GM21737 (cell line): ENCODE results near the gene RPS19.
A peak's percentile ranks its signal among the peaks of the same experiment; 100 is the strongest.
"Not testable (repeated sequence)": the region's sequence is repeated elsewhere in the genome, so short reads cannot be mapped to it uniquely, and the experiment has no call there.

Experiments used
- ATAC-seq: cut with Tn5 transposase; IDR thresholded peaks from one replicate; pipeline ENCODE4 v1.9.1; 2021; ENCODE audit warnings: mild to moderate bottlenecking, moderate library complexity; ENCODE audit not compliant: unreplicated experiment

RPS19 gene

DNA sequence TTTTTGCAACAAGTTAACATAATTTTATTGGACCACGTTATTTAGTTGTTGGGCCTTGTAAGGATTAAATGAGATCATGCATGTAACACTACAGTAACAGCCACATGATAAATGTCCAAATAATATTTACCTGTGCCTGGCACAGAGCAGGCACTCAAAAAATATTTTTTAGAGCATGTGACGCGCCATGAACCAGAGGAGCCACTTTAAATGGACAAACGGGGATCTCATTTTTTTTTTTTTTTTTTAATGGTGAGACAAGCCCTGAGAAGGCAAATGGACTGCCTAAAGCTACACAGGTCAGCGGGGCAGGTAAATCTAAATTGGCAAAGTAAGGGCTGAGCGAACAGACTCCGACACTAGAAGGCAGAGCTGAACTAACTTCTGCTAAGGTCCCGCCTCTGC lies 840 bp upstream of the RPS19 start:
- ATAC-seq: no peak

DNA sequence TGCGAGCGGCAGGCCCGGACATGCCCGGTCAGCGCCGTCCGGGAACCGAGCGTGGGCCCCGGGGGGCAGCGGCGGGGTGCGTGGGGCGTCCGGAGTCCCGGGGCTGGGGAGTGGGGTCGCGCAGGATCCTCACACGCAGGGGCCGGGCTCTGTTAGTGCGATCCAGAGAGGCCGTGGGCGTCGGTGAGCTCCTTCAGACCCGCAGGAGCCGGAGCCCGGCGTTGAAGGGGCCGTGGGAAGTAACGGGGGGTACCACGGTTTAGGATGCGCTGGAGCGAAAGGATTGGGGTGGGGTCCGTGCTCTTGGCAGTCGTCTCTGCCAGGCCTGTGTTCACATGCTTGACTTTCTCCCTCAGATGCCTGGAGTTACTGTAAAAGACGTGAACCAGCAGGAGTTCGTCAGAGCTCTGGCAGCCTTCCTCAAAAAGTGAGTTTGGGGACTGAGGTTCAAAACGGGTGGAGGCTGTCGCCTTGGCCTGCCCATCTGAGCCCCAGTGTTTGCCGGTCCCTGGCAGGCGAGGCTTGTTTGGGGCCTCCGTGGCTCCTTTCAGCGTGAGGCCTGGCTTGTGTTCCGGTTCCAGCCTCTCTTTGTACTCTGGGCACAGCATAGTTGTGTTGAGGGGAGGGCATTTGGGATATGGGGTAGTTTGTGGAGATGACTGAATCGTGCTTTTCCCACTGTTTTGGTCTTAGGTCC lies 512 bp downstream of the RPS19 start:
- ATAC-seq: no peak

DNA sequence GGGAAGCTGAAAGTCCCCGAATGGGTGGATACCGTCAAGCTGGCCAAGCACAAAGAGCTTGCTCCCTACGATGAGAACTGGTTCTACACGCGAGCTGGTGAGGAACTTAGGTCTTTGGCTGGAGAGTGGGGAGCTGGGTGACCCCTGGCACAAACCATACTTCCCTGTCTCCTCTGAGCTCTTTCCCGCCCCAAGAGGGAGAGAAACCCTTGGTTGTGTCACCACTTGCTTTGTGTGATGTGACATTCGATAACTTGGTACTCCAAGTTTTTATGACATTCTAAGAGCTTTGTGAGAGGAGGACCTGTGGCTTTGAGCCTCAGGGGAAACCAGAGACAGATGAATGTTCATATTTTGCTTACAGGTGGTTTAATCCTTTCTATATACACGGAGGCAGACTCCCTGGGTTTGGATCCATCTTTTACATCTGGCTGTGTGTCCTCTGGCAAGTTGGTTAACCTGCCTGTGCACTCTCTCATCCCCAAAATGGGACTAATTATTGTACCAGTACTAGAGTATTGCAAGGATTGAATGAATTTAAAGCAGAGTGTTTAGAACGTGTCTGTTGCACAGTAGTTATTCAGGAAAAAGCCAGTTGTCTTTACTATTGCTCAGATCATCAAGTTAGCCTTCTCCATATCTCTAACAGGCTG lies 1.2 kb downstream of the RPS19 start:
- ATAC-seq: no peak

DNA sequence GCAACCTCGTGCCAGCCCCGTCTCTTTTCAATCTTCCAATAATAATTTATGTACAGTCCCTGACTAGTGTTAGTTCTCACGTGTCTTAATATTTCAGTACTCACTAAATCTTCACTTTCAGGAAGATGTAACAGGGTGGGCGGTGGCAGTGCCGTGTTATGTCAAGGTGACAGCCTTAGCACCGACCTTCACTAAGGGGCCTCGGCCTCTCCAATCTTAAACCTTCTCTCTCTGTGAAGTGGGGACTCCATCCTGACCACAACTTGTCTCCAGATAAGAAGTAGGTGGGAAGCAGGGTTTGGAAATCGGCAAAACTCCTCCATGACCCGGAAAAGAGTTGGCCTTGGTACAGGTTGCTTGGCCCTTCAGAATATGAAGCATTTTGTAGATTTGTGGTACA lies 1.8 kb downstream of the RPS19 start:
- ATAC-seq: no peak

DNA sequence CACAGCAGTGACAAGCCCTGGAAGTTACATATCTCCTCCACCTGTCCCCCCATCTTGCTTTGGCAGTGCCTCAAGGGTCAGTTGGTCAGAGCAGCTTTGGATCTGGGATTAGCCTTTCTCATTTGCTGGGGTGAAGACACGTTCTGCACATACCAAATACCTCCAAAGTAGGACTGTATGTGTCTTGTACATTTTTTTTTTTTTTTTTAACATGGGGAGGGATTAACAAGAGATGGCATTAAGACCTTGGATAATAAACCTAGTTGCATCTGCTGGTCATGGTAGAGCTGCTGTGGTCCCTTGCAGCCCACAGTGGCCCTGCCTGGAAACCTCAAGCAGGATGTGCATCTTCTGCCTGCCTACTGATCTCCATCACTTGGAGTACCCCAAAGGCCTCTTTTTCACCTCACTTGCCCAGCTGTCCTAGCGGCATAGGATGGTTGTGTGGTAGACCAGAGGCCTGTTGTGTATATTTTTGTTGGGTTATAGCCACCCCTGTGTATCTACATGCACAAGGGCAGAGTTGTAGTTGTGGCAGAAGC lies 2.5 kb downstream of the RPS19 start:
- ATAC-seq: no peak

DNA sequence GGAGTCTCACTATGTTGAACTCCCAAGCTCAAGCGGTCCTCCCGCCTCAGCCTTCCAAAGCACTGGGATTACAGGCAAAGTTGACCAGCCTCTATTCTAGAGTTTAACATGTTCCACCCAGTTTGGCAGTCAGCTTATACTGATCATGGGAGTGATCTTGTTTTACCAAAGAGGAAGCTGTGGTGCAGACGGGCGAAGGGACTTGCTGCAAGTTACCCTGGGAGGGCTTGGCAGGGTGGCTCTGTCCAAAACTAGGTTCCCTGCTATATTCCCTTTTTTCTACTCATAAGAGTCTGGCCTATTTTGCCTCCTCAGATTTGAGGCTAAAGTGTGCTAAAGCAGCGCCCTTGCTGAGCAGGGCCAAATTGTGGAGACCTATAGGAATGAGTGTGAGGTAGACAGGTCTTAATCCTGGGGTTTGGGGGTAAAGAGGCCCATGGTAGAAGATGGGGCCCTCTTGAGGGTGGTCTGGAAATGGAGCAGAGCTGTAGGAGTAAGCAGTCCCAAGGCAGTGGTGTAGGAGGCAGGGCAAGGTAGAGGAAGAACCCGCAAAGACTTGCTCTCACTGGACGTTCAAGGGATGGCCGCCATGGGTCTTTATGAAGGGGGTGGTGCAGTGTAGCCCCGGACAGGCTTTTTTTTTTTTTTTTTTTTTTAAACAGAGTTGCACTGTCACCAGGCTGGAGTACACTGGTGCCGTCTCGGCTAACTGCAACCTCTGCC lies 3.3 kb downstream of the RPS19 start:
- ATAC-seq: no peak

DNA sequence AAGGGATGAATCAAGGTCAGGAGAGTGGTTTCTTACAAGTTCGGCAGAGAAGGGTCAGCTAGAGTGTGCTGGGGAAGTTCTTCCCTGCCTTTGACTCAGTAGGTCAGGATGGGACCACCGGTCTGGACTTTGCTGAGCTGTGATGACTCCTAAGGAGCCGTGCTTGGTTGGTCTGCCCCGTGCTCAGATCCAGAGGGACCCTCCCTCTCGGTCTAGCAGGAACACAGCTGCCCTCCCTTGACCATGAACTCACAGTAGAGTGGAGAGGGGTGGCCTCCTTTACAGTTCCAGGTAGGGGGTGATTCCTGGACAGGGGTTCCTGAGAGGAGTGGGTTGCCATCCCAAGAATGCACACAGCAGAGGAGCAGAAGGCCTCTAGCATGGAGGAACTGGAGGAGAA lies 4.3 kb downstream of the RPS19 start:
- ATAC-seq: no peak

DNA sequence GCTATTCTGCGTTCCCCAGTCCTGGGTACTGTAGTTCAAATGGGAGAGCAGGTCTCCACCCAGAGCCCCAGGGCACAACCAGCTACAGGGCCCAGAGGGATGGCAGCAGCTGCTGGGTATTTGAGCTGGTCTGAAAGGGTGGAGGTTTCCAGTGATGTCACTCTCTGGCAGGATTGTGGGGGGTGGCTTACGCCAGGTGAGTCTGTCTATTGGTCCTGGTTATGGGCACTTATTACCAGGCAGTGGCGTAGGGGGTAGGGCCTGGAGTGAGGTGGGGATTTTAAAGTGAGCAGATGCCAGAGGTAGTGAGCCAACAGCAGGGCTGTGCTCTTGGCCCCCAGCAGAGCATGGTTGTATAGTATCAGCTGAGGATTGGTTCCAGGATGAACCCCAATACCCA lies 6.2 kb downstream of the RPS19 start:
- ATAC-seq: no peak

DNA sequence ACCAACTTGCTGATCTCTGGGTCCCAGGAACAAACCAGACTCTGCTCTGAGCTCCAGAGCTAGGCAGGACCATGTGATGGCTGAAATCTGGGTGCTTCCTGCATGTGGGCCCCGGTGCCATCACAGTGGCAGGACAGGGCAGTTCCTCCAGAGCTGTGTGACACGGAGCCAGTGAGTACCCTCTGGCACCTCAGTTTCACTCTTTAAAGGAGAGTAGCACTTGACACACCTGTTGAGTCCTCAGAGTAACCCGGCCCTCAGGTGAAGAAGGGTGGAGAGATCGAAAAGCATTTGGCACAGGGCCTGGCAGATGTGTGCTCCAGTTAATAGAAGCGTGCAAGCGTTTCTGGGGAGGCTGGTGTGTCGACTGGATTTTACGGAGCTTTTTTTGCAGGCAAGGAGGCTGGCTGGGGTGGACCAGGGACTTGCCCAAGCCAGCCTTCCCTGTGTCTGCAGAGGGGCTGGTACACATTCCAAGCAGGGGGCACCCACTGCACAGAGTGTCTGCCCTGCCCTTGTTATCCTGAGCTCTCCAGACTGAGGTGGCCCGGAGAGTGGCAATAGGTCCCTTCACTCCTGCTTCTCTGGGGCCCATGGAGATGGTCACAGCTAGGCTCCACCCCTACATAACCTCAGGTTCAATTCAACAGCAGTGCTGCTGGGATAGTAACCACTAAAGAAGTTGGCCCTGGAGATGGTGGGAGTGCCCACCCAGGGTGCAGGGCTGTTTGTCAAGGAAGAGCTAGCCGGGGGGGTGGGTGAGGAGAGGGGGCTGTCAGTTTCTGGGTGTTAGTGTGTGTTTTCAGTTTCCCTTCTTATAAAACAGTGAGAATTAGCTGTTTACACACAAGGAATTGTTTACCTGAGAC lies 8.3 kb downstream of the RPS19 start:
- no peak for ATAC-seq

DNA sequence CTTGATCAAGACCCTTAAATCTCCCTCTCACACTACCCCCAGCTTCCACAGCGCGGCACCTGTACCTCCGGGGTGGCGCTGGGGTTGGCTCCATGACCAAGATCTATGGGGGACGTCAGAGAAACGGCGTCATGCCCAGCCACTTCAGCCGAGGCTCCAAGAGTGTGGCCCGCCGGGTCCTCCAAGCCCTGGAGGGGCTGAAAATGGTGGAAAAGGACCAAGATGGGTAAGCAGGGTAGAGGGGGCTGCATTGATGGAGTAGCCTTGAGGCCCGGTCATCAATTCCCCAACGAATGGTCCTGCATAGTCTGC lies 8.9 kb downstream of the RPS19 start:
- ATAC-seq: no peak

DNA sequence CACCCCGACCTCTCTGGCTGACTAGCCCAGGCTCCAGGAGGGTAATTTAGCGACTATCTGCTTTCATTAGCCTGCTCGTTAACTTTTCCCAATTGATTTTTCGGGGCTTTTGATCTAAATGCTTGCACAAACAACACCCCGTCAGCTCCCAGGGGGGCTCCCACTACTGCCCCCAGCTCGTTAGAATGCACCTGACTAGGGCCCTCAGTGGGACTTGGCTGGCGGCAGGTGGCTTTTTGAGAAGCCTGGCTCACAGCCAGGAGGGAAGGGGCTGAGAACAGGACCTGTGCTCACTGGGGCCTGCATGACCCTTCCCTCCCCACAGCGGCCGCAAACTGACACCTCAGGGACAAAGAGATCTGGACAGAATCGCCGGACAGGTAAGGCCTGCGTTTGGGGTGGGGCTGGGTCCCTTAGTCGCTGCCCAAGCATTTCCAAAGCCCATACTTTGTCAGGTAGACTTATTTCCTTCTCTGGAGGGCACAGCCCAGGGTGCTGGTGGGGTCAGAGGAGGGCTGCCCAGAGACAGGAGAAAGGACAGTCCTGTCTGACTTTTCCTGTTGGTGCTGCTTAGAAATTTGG lies 9.4 kb downstream of the RPS19 start:
- ATAC-seq: no peak

DNA sequence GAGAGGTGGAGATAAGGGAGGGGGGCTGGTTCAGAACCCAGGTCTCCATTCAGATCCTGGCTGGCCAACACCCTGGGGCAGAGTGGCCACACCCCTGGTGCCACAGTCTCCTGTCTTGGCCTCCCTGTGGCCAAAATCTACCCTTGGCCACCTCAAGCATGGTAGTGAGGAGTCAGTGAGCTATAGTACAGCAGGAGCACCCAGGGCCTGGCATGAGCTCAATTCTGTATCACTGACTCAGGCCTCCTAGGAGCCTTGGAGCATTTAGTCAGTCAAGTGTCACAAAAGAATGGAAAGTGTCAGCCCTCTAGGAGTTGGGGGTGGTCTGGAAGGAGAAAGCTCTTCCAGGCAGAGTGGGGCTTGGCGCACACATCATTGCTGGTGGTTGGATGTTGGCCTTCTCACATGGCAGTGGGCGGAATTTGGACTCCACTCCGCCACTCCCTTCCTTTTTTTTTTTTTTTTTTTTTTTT lies 10.4 kb downstream of the RPS19 start:
- no peak for ATAC-seq

DNA sequence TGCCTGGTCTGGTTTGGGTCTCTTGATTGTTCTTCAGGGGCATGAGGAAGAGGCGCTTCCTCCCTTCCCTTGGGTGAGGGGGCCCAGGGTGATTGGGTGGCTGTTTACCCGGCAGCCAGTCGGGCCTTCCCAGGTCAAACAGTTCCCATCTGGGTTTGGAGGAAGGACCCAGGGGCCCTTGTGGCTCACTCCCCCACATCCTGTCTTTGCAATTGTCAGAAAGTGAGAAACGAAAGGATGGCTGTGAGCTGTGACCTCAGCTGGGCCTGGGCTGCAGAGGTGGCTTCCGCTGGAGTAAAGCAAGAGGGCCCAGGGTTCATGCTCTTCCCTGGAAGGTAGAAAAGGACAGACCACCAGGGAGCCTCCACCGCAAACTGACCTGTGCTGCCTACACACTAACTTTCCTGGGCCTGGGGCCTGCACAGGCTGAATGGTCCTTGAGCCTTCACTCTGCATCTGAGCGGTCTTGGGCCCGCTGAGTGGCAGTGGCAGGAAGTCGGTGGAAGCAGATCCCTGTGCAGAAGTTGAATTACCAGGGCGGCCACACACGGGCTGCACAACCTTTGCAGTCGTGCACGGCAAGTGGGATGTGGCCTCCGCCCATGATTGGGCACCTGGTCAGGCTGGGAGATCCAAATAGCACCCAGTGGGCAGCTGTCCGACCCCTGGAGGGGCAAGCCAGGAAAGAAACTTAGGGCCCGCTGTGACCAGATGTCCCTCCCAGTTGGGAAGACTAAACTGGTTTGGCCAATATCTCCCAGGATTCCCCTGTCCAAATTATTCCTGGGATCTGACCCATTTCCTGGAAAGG lies 11.7 kb downstream of the RPS19 start:
- peak; percentile 51 for ATAC-seq

DNA sequence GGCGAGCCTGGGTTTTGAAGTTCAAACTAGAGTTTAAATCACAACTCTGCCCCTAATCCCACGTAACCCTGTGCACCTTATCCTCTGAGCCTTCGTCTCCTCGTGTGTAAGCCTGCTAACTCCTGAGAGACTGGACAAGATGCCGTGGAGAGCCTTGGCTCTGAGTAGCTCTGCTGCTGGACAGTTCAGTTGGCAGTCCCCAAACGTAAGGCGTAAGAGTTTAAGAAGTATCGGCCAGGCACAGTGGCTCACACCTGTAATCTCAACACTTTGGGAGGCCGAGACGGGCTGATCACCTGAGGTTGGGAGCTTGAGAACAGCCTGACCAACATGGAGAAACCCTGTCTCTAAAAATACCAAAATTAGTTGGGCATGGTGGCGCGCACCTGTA lies 12.3 kb downstream of the RPS19 start:
- ATAC-seq: no peak

DNA sequence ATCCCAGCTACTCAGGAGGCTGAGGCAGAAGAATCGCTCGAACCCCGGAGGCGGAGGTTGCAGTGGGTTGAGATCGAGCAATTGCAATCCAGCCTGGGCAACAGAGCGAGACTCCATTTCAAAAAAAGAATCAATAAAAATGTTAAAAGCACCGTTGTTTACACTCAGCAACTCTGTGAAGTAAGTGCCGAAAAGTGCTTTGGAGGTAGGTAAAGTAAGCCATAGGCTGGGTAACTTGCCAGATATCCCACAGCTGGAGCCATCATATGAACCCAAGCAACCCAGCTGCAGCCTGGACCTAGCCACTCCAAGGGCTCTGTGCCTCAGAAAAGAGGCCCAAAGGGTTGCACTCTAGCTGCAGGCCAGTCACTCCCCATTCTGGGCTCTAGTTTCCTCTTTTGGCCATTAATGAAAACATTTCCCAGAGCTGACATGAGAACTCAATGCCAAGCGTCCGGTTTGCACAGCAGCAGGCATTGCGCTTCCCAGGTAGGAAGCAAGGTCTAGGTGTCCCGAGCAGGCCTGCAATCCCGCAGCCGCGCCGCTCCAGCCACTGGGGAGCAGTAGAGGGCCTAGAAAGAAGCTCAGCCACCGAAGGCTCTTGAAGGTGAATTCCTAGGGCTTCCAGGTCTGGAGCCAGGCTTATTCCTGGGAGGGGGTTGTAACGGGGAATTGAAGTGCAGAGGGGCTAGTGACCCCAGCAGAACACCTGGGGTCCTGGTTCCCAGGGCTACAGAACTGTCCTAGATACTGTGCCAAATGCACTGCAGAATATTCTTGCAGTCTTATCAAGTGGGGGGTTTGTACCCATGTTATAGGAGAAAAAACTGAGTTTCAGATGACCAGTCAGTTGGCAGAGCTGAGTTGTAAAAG lies 13.0 kb downstream of the RPS19 start:
- no peak for ATAC-seq

DNA sequence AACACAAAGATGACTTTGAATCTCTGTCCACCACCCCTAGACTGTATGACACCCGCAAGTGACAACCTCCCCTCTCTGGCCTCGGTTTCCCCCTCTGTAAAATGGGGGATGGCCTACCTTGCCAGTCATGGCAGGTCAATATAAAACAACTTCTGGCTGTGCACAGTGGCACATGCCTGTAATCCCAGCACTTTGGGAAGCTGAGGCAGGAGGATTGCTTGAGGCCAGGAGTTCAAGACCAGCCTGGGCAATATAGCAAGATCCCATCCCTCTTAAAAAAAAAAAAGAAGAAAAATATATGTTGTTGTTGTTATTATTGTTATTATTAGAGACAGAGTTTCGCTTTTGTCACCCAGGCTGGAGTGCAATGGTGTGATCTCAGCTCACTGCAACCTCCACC lies 15.9 kb downstream of the RPS19 start:
- ATAC-seq: not testable (repeated sequence)

DNA sequence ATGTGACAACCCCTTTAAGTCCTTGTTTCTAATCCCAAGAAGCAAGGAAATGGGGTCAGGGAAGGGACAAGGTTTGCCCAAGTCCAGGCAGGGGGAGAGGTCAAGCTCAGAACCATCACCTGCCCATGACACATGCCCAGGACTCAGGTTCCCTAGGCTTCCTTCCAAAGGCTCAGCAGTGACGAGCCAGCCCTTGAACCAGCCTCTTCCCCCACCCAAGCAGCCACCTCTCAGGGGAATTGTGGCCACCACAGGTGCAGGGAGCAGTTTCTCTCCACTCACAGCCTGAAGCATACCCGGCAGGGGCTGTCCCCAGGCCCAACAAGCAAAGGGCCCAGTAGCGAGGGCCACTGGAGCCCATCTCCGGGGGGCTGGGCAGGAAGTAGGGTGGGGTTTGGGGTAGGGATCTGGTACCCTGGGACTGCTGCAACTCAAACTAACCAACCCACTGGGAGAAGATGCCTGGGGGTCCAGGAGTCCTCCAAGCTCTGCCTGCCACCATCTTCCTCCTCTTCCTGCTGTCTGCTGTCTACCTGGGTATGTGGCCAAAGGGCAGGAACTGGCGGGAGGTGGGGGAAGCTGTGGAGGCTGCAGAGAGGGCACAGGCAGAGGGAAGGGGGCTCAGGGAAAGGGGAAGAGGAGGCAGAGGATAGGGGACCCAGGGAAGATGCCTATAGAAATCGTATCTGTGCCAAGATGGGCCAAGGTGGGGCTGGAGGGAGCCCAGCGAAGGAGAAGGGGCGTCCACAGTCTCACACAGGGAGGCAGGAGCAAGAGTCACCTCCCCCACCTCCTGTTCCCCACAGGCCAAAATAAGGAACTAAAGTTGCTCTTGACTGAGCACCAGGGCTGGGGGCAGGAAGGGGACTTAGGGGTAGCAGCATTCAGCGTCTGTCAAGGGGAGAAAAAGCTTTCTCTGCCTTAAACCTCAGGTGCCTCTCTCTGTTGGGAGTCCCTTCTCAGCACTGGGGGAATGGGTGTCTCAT lies 17.1 kb downstream of the RPS19 start, which contains the start of gene CD79A:
Gene CD79A, plus strand, starts transcription at position 433 of the 986 bp plus-strand sequence. Its CDS starts 26 bp downstream, at position 459.
- ATAC-seq: peak; percentile 51
